HCT116 (cell line): ENCODE results near the gene CTTN. TPM values are rescaled to one million over a fixed set of nuclear protein-coding genes. Genes with fewer than 3 reads are reported as not detected.

ENCODE experiments used
- ATAC-seq: fragments of 200-7000 bp; cut with Tn5 transposase; 2 replicates; pipeline ENCODE4 v1.9.1; 2020; ENCODE audit warnings: mild to moderate bottlenecking, moderate library complexity
- BruUV-seq: library from RNA; stranded (reverse); fragments of 400-500 nt; replicated peaks from 2 replicates; lab custom pipeline; 2021; lab: Mats Ljungman, UMichigan
- CTCF ChIA-PET: fragments of 300-600 bp; sonication (Branson Sonifier 250); formaldehyde crosslinking; loops from one replicate; lab custom pipeline; 2021; ENCODE audit warnings: antibody characterized with exemption; lab: Charles Lee
- POLR2A ChIA-PET: fragments of 300-600, 350-600 bp; sonication (Branson Sonifier 250); formaldehyde crosslinking; loops from one replicate; lab custom pipeline; 2021; ENCODE audit warnings: antibody characterized with exemption; lab: Charles Lee
- RAD21 ChIA-PET, 2 experiments: fragments of 300-600 bp; sonication (Branson Sonifier 250); formaldehyde crosslinking; loops; one replicate each; lab custom pipeline; 2023; ENCODE audit warnings: low total read pairs in 2 of 2; ENCODE audit not compliant: uncharacterized antibody in 2 of 2, unreplicated experiment in 2 of 2, low non-redundant PET in 1 of 2; lab: Charles Lee
- DNase-seq: peaks from one replicate; pipeline ENCODE4 v3.0.0-alpha.2; 2010; ENCODE audit warnings: low read depth, low spot score
- H2AFZ ChIP-seq: fragments of 200-600 bp; shearing (Covaris generic), sonication (generic); 2 replicates; pipeline ENCODE4 v1.6.1; 2017; ENCODE audit warnings: low read depth, mixed run types, mixed read lengths, antibody characterized with exemption, low read length; ENCODE audit not compliant: poor library complexity, severe bottlenecking
- H3K27ac ChIP-seq: 2 replicates; pipeline ENCODE4 v1.5.1; 2012; ENCODE audit warnings: low read depth, low read length
- H3K27me3 ChIP-seq: fragments of 200-600 bp; sonication (generic); 2 replicates; pipeline ENCODE4 v1.6.1; 2016; ENCODE audit warnings: mixed run types, low read length, mixed read lengths; ENCODE audit not compliant: insufficient read depth
- H3K36me3 ChIP-seq, 2 experiments: fragments of 200-500 bp in 1 of 2; fragments of 200-600 bp in 1 of 2; sonication (Bioruptor generic) in 1 of 2; sonication (generic) in 1 of 2; 2 replicates each; pipeline versions ENCODE4 v1.5.1 to v1.6.1; 2014 to 2016; ENCODE audit warnings: low read length in 2 of 2, inconsistent platforms in 1 of 2, mixed read lengths in 1 of 2, mixed run types in 1 of 2; ENCODE audit not compliant: insufficient read depth in 2 of 2, control insufficient read depth in 1 of 2
- H3K4me1 ChIP-seq, 2 experiments: fragments of 200-600 bp in 1 of 2; sonication (generic) in 1 of 2; 2 replicates each; pipeline versions ENCODE4 v1.5.1 to v1.6.1; 2012 to 2017; ENCODE audit warnings: low read length in 2 of 2, inconsistent platforms in 1 of 2, mild to moderate bottlenecking in 1 of 2, mixed read lengths in 1 of 2, mixed run types in 1 of 2, moderate library complexity in 1 of 2; ENCODE audit not compliant: insufficient read depth in 2 of 2, control insufficient read depth in 1 of 2
- H3K4me2 ChIP-seq: fragments of 200-600 bp; sonication (generic); 2 replicates; pipeline ENCODE4 v1.6.1; 2017; ENCODE audit warnings: mixed run types, low read length, mixed read lengths
- H3K4me3 ChIP-seq, 2 experiments: fragments of 200-600 bp in 1 of 2; sonication (generic) in 1 of 2; replicated peaks in 1 of 2; 2 replicates each; pipeline ENCODE4 v1.5.1; 2011 to 2016; ENCODE audit warnings: low read length in 2 of 2, control low read depth in 1 of 2, low read depth in 1 of 2, mild to moderate bottlenecking in 1 of 2, mixed read lengths in 1 of 2, mixed run types in 1 of 2
- H3K79me2 ChIP-seq: fragments of 200-600 bp; sonication (generic); 2 replicates; pipeline ENCODE4 v1.6.1; 2017; ENCODE audit warnings: mild to moderate bottlenecking, mixed run types, low read length, moderate library complexity, mixed read lengths; ENCODE audit not compliant: insufficient read depth
- H3K9ac ChIP-seq: fragments of 200-600 bp; sonication (generic); 2 replicates; pipeline ENCODE4 v1.6.1; 2016; ENCODE audit warnings: low read length, mixed read lengths
- H3K9me2 ChIP-seq: fragments of 200-600 bp; sonication (generic), shearing (Covaris generic); 2 replicates; pipeline ENCODE4 v1.6.1; 2017; ENCODE audit warnings: mixed run types, mild to moderate bottlenecking, moderate library complexity; ENCODE audit not compliant: insufficient read depth
- H3K9me3 ChIP-seq, 2 experiments: fragments of 200-500 bp in 1 of 2; fragments of 200-600 bp in 1 of 2; sonication (Bioruptor generic) in 1 of 2; sonication (generic) in 1 of 2; 2 replicates each; pipeline ENCODE4 v1.6.1; 2014 to 2017; ENCODE audit warnings: low read length in 2 of 2, mixed read lengths in 2 of 2, inconsistent platforms in 1 of 2, low read depth in 1 of 2, mild to moderate bottlenecking in 1 of 2, mixed run types in 1 of 2, moderate library complexity in 1 of 2; ENCODE audit not compliant: control insufficient read depth in 1 of 2, insufficient read depth in 1 of 2
- H4K20me1 ChIP-seq: fragments of 200-600 bp; sonication (generic), shearing (Covaris generic); 2 replicates; pipeline ENCODE4 v1.6.1; 2017; ENCODE audit warnings: mixed run types, mild to moderate bottlenecking, moderate library complexity; ENCODE audit not compliant: insufficient read depth
- ATF3 ChIP-seq: IDR thresholded peaks from 2 replicates; pipeline ENCODE4 v1.6.1; 2012
- JUND ChIP-seq: IDR thresholded peaks from 2 replicates; pipeline ENCODE4 v1.6.1; 2012
- POLR2AphosphoS5 ChIP-seq: IDR thresholded peaks from 2 replicates; pipeline ENCODE4 v1.6.1; 2011; ENCODE audit warnings: mild to moderate bottlenecking, low read depth, low read length, moderate library complexity
- SRF ChIP-seq: IDR thresholded peaks from 2 replicates; pipeline ENCODE4 v1.6.1; 2012; ENCODE audit warnings: low read depth
- TCF7L2 ChIP-seq: IDR thresholded peaks from 2 replicates; pipeline ENCODE4 v1.7.0; 2011; ENCODE audit warnings: borderline replicate concordance, inconsistent platforms; ENCODE audit not compliant: insufficient read depth, insufficient read length; ENCODE audit errors: extremely low read depth
- YY1 ChIP-seq: IDR thresholded peaks from 2 replicates; pipeline ENCODE4 v1.6.1; 2011; ENCODE audit warnings: low read length, low read depth, moderate library complexity, mild to moderate bottlenecking; ENCODE audit not compliant: insufficient replicate concordance; ENCODE audit errors: extremely low read depth
- intact Hi-C: fragments of 100-400 bp; cut with micrococcal nuclease; formaldehyde crosslinking; loops from 2 replicates; pipeline ENCODE4 v1.10.0; 2022
- total RNA-seq: library from RNA; stranded (reverse); gene quantifications from one replicate; pipeline ENCODE4 v1.2.1, GENCODE V29; 2021; ENCODE audit not compliant: unreplicated experiment
- TF ChIP-seq, protein P1 (sequence below): IDR thresholded peaks from 2 replicates; pipeline ENCODE4 v1.6.1; 2012; ENCODE audit warnings: low read depth

CTTN gene
- total RNA-seq, 1 experiment from 2014 or later, result 249 TPM

DNA sequence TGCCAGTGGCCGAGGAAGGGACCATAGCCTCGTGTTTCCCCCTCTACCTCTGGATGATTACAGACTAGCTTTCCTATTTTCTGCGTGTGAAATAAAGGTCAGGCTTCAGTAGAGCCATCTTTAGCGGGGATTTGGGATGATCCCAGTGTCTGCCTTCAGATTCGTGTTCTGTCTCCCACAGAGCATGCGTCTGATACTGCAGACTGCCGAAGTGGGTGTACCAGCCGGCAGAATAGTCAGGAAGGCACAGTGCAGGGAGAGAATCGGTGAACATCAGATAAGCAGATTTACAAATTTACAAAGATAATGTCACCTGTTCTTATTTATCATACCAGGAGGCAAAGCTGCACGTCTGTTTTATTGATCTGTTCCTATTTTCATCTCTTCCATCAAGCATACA lies 11.1 kb downstream of the CTTN start:
- H3K4me2 ChIP-seq, result no peak overlapping the region
- intact Hi-C loops, result no loop called here
- H4K20me1 ChIP-seq, result peaks cover 3% of the 10 kb centered on the region; the same call in 1 of the 2 replicates
- TF ChIP-seq ATF3 (no peak), TCF7L2 (no peak)
- no peak overlapping the region for H2AFZ ChIP-seq
- peaks cover 69 to 79% of the 10 kb centered on the region in 2 experiments for H3K36me3 ChIP-seq
- ATAC-seq (no peak), DNase-seq (no peak)
- no peak overlapping the region for H3K9ac ChIP-seq
- ChIA-PET RAD21 (no interaction called here), POLR2A (no interaction called here), CTCF (no interaction called here)
- H3K27ac ChIP-seq, result no peak overlapping the region
- no peaks in the 10 kb centered on the region for H3K27me3 ChIP-seq
- H3K9me3 ChIP-seq, result no peaks in the 10 kb centered on the region
- H3K4me3 ChIP-seq, result no peak overlapping the region
- H3K4me1 ChIP-seq, result no peaks in the 10 kb centered on the region
- no peaks in the 10 kb centered on the region for H3K9me2 ChIP-seq
- BruUV-seq, result no TSS peak
- H3K79me2 ChIP-seq, result peaks cover 67% of the 10 kb centered on the region

DNA sequence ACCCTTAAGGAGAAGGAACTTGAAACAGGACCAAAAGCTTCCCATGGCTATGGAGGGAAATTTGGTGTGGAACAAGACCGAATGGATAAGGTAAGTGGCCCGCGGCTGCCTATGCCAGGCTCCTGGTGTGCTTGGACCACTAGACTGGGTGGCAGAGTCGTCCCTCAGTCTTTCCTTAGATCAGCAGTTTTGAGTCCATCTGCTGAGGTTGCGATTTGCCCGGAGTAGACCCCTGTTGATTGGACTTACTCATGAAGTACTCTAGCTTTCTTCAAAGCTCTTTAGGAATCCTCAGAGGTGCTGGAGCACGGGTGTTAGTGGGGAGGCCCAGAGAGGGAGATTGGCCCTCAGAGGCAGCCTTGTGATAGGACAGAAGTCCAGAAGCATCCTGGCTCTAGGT lies 11.5 kb downstream of the CTTN start:
- TF ChIP-seq YY1, result no peak
- no peak for TF ChIP-seq JUND
- TF ChIP-seq SRF, result no peak
- no peak for TF ChIP-seq TCF7L2
- no peak for TF ChIP-seq POLR2AphosphoS5
- TF ChIP-seq, protein P1, sequence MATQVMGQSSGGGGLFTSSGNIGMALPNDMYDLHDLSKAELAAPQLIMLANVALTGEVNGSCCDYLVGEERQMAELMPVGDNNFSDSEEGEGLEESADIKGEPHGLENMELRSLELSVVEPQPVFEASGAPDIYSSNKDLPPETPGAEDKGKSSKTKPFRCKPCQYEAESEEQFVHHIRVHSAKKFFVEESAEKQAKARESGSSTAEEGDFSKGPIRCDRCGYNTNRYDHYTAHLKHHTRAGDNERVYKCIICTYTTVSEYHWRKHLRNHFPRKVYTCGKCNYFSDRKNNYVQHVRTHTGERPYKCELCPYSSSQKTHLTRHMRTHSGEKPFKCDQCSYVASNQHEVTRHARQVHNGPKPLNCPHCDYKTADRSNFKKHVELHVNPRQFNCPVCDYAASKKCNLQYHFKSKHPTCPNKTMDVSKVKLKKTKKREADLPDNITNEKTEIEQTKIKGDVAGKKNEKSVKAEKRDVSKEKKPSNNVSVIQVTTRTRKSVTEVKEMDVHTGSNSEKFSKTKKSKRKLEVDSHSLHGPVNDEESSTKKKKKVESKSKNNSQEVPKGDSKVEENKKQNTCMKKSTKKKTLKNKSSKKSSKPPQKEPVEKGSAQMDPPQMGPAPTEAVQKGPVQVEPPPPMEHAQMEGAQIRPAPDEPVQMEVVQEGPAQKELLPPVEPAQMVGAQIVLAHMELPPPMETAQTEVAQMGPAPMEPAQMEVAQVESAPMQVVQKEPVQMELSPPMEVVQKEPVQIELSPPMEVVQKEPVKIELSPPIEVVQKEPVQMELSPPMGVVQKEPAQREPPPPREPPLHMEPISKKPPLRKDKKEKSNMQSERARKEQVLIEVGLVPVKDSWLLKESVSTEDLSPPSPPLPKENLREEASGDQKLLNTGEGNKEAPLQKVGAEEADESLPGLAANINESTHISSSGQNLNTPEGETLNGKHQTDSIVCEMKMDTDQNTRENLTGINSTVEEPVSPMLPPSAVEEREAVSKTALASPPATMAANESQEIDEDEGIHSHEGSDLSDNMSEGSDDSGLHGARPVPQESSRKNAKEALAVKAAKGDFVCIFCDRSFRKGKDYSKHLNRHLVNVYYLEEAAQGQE, result no peak
- H3K27ac ChIP-seq, result no peak overlapping the region
- BruUV-seq, result no TSS peak
- H3K27me3 ChIP-seq, result no peaks in the 10 kb centered on the region
- H3K4me3 ChIP-seq, result no peak overlapping the region
- intact Hi-C loops, result no loop called here
- H3K79me2 ChIP-seq, result peaks cover 62% of the 10 kb centered on the region
- peaks cover 69 to 79% of the 10 kb centered on the region in 2 experiments for H3K36me3 ChIP-seq
- H3K9ac ChIP-seq, result no peak overlapping the region
- no peaks in the 10 kb centered on the region for H3K9me3 ChIP-seq
- no peaks in the 10 kb centered on the region for H3K9me2 ChIP-seq
- DNase-seq (no peak), ATAC-seq (no peak)
- no peaks in the 10 kb centered on the region for H3K4me1 ChIP-seq
- ChIA-PET RAD21 (no interaction called here), CTCF (no interaction called here), POLR2A (no interaction called here)
- no peak overlapping the region for H3K4me2 ChIP-seq
- H4K20me1 ChIP-seq, result peaks cover 3% of the 10 kb centered on the region; the same call in 1 of the 2 replicates
- H2AFZ ChIP-seq, result no peak overlapping the region
